NCI-H1694 (cell line): ENCODE measurements around the gene SOCS4.
"Not testable (repeated sequence)": the region's sequence is repeated elsewhere in the genome, so short reads cannot be mapped to it uniquely, and the experiment has no call there.

Experiments
- DNase-seq: peaks from one replicate; lab custom pipeline; 2025; lab: John Stamatoyannopoulos, UW

Gene SOCS4, protein sequence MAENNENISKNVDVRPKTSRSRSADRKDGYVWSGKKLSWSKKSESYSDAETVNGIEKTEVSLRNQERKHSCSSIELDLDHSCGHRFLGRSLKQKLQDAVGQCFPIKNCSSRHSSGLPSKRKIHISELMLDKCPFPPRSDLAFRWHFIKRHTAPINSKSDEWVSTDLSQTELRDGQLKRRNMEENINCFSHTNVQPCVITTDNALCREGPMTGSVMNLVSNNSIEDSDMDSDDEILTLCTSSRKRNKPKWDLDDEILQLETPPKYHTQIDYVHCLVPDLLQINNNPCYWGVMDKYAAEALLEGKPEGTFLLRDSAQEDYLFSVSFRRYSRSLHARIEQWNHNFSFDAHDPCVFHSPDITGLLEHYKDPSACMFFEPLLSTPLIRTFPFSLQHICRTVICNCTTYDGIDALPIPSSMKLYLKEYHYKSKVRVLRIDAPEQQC

DNA sequence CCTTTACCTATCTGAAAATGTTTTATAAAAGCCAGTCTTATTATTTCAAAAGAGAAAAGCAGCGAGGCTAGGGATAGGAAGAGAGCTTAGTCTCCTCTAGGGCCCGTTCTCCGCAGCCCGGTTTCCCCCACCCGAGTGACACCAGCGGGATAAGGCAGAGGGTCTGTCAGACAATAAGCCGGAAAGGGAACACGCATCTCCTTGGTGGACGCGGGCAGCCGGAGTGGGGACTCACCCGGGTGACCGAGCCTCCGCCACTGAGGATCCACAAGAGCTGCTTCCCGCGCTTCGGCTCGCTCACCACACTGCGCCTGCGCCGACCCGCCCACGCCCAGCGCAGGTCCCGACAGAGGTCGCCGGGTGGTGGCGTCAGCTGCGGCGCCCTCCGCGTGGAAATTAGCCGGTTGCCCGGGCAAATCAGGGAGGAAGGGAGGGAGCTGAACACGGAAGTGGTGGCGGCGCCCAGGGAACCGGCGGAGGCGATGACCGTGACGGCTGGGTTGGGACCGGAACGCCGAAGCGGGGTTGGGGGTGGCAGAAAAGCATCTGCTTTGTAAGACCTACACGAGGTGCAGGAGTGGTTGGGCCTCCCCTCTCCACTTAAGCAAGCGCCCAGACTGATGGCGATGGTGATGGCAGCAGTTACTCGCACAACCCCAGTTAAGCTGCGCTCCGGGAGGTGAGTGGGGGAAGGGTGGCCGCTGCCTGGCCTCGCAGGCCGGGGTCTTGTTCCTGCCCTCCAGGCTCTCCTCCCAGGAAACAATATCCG lies at the start of gene SOCS4, which contains the start of gene WDHD1:
Gene SOCS4, plus strand, starts transcription at position 444 of the 769 bp plus-strand sequence. CDS start 15,806 bp downstream, outside the sequence.
Gene WDHD1, minus strand, starts transcription at position 307 of the 769 bp plus-strand sequence. CDS start 312 bp downstream, outside the sequence.
- peak; percentile 86 for DNase-seq

DNA sequence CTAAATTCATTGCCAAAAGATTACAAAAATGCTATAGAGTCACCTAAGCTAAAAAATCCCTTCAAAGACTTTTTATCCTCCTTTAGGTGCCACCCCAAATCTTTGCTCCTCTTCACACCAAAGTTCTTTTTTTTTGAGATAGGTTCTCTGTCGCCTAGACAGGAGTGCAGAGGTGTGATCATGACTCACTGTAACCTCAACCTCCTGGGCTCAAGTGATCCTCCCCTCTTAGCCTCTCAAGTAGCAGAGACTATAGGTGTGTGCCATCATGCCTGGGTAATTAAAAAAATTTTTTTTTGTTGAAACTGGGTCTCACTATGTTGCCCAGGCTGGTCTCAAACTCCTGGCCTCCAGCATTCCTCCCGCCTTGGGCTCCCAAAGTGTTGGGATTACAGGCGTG lies 48.0 kb upstream of the SOCS4 start:
- DNase-seq = no peak

DNA sequence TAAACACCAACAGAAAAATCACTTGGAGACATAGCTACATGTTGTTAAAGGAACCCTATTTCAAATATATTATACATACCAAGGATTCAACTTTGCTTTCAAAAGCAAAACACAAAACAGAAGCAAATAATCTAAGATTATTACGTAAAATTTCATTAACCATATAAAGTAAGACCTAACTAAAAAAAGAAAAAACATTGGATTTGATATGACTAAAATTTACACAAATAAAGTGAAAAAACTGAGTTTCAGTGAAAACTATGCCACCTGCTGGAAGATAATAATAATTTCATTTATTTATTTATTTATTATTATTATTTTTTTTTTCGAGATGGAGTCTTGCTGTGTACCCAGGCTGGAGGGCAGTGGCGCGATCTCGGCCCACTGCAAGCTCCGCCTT lies 45.3 kb upstream of the SOCS4 start:
- DNase-seq = no peak

DNA sequence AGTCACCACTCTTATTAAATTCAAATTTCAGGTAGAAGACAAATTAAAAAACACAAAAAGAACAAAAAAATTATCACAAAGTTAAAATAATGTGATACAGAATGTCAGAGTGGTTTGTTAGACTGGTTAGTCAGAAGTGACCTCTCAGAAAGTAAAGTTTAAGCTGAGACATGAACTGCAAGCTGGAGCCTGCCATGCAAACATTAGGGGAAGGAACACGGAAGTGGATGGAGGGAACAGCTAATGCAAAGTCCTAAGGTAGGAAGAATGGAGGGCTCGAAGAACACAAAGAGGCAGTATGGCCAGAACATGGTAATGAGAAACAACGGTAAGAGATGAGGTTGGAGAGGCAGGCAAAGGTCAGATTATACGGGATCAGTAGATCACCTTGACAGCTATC lies 41.9 kb upstream of the SOCS4 start:
- DNase-seq = no peak

DNA sequence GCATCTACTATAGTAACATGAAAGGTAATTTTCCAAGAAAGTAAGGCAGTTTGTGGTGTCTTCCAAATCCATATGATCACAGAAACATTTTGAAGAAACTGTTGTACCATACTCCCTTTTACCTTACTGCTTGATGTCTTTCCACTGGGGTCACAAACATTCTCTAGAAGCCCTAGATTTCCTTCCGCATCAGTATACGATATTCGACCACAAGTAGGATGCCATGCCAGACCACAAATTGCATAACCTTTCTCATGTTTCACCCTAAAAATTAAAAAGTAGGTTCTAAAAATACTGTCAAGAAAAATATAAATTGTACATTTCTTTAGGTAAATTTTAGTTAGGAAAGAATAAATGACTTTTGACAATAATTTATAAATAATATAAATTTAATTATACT lies 26.7 kb upstream of the SOCS4 start:
- DNase-seq = no peak

DNA sequence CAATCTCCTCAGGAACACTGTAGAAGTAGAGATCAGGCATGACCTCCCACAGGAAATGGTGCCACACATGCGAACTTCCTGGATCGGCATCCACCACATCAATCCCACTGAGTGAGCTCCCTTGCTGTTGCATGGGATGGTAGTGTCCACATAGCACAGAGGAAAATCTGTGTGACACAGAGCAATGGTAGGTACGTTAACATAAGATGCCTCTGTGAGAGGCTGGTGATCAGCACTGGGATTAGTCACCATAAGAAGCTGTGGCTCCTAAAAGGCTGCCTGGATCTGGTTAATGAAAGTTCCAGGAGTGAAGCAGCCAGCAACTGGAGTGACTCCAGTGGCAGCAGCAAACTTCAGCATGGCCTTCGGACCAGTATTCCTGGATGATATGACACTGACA lies 22.0 kb upstream of the SOCS4 start:
- no peak for DNase-seq

DNA sequence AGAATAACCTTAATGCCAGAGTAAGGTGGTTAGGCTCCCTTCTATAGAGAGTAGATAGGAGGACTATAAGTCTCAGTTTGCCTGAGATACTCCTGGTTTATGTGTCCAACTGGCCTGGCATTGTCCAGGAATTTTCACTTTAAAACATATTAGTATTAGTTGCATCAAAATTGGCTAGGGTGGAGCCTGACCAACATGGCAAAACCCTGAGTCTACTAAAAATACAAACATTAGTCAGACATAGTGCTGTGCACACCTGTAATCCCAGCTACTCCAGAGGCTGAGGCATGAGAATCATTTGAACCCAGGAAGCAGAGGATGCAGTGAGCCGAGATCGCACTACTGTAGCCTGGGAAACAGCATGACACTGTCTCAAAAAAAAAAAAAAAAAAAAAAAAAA lies 12.0 kb upstream of the SOCS4 start:
- DNase-seq = no peak

DNA sequence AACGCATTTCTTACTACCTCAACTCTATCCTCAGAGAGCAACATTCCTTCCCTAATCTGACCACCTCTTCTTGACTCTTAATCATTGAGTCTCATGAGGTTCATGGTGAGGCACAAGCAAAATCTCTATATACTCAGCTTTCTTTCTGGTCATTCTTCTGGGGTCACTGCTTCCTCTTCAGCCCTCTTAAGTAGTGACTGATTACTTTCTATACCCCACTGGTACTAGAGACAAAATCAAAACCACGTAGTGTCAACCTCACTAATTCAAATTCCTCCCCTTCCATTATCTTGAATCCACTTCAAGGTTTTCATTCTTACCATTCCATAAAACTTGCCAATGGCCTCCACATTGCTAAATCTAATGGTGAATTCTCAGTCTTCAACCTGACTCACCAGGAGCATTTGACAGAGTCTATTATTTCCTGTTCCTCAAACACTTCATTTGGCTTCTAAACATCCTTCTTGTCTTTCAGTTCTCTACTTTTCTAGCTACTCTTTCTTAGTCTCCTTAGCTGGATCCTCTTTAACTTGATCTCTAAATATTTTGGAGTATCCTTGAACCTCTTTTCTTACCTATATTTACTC lies 7.0 kb upstream of the SOCS4 start:
- DNase-seq = no peak

DNA sequence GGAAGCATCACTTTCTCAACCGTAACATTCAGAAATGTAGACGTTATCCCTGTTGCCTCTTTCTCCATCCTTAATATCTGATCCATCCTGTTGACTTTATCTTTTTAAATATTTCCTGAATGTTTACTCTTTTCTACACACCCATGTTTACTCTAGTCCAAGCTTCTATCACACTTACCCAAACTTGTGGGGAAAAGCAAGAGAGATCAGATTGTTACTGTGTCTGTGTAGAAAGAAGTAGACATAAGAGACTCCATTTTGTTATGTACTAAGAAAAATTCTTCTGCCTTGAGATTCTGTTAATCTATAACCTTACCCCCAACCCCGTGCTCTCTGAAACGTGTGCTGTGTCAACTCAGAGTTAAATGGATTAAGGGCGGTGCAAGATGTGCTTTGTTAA lies 2.7 kb upstream of the SOCS4 start:
- DNase-seq = not testable (repeated sequence)

DNA sequence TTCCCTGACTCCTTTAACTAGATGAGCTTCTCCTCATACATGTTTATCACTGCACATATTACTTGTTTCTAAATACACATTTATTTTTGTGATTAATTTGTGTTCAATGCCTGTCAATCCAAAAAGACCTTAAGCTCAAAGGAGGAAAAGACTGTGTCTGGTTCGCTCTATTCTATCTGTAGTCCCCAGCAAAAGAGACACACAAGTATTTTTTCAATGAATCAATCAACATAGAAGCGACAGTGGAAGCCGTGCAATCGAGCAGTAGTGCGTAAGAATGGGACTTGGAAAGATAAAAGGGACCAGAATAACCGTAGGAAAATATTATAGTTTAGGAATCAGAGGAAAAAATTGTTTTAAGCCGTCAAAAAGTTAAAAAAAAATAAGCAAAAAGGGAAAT lies 1.1 kb upstream of the SOCS4 start:
- no peak for DNase-seq

DNA sequence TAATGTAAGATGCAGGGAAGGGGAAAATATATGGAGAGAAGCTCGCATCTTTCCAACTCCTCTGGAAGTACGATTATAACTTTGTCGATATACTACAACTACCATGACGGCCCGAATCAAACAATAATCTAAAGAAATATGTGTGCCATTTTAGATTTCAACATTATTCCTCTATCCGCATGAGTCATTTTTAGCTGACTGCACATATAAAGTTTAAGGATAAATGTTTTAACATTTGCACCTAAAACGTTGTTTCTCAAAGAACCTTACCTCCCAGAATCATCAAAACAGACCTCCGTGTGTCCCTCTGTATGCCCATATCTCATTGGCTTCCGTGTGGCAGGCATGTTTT lies 619 bp upstream of the SOCS4 start:
- DNase-seq = no peak

DNA sequence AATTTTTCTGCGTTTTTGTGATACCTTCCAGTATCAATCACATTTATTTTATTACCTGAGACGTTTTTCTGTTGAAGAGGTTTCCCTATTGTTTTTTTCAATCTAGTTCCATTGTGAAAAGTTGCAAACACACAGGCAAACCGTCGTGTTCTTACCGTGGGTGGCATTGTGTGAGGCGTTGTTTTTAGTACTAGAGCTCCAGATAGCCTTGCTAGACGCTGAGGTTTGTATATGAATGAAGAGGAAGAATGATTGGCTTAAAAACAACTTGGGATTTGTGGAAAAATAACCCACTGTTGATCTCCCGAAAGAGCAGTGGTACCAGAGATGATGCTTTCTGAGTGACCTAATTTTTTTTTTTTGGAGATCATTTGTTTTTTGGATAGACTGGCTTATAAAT lies 1.0 kb downstream of the SOCS4 start:
- DNase-seq = no peak

DNA sequence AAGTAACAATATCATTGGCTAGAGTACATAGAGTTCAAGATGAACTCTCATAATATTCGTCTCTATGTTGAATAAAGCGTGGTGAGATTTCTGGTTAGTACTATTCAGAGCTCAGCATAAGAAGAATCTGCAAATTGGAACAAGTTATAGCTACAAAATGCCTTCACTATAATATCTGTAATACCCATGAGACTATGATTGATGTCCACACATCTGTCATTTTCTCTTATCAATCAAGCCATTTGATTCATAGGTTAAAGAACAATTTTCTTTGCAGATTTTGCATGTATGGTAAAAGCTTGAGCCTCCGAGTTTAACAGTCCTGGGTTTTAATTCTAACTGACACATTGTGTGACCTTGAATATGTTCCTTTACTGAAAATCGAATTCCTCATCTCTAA lies 1.4 kb downstream of the SOCS4 start:
- DNase-seq = no peak

DNA sequence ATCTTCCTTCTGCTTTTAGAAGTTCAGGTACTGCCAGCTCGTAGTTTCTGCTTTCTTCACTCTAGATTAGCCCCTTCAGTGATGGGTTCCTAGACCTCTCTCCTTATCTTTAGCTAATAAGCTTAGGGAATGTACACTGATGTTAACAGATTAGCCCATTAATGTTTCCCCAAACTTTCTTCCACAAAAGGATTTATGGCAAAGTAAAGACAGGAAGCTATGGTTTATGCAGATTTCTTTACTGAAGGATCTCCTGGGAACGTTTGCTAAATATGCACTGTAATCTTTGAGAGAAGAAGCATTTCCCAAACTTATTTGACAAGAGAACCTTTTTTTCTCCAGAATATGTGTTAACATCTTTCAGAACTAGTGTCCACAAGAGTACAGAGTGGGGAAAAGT lies 4.2 kb downstream of the SOCS4 start:
- DNase-seq = no peak

DNA sequence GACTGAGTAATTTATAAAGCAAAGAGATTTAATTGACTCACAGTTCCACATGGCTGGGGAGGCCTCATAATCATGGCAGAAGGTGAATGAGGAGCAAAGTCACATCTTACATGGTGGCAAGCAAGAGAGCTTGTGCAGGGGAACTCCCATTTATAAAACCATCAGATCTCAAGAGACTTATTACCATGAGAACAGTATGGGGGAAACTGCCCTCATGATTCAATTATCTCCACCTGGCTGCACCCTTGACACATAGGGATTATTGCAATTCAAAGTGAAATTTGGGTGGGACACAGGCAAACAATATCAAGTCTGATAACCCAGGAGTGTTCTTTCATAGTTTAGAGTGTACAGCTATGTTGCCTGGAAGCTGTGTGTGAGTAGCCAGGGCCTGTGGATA lies 11.0 kb downstream of the SOCS4 start:
- DNase-seq = not testable (repeated sequence)

DNA sequence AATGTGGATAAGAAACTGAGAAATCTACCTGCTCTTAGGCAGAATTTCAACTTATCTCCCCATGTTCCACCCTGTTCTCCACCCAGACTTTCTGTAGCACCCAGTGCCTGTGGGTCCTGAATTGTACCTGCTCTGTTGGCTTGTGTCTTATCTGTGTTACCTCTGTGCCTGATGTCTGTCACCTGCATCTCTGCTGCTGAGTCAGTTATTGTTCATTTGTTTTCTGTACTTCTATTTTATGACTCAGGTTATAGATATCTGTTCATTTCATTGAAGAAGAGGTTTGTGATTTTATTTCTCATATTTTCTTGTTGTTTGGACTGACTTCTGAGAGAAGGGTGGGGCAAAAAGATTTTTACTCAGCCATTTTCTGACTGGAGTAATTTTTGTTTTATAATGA lies 11.7 kb downstream of the SOCS4 start:
- DNase-seq = no peak

DNA sequence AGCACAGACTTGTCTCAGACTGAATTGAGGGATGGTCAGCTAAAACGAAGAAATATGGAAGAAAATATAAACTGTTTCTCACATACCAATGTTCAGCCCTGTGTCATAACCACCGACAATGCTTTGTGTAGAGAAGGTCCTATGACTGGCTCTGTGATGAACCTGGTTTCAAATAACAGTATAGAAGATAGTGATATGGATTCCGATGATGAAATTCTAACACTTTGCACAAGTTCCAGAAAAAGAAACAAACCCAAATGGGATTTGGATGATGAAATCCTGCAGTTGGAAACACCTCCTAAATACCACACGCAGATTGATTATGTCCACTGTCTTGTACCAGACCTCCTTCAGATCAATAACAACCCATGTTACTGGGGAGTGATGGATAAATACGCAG lies 16.5 kb downstream of the SOCS4 start:
- DNase-seq = no peak

DNA sequence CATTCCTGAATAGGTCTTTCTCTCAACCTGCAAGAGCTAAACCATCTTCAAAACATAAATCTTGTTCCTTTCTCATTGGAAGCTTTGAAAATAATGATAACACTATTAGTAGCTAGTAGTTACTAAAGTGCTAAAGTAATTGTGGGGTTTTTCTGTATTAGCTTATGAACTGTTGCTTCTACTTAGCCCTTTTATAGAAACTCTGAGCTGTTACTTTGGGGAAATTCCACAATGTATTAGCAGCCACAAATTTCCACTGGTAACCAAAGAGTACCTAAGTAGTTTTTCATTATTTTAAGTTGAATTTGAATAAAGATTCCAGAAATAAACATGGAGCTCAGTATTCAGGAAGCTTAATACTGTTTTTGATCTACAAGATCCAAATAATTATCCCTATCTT lies 18.1 kb downstream of the SOCS4 start:
- DNase-seq = no peak

DNA sequence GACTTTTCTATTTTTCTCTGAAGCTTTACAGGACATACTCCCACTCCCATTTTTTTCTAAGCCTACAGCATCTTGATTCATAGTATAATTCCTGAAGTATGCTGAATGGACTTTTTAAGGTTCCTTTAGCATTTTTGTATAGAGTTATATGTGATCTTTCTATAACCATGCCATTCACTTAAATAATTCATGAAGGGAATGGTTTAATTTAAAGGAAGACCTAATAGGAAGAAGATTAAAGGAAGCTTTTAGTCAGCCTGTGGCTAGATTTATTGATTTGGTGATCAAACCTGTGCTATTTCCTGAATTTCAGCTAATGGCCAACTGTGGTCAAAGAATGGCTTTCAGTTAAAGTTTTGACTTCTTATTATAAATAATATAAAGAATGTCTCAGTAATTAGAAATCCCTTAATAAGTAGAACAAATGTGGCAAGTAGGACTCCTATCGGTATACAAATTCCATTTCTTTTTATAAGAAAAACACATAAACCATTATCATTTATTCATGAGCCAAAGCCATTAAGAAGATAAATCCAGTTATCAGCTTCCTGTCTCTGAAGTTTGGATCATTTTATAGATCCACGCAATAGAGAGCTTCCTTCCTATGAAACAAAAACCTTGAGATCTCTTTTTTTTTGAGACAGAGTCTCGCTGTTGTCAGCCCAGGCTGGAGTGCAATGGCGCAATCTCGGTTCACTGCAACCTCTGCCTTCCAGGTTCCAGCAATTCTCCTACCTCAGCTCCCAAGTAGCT lies 20.4 kb downstream of the SOCS4 start:
- DNase-seq = no peak

DNA sequence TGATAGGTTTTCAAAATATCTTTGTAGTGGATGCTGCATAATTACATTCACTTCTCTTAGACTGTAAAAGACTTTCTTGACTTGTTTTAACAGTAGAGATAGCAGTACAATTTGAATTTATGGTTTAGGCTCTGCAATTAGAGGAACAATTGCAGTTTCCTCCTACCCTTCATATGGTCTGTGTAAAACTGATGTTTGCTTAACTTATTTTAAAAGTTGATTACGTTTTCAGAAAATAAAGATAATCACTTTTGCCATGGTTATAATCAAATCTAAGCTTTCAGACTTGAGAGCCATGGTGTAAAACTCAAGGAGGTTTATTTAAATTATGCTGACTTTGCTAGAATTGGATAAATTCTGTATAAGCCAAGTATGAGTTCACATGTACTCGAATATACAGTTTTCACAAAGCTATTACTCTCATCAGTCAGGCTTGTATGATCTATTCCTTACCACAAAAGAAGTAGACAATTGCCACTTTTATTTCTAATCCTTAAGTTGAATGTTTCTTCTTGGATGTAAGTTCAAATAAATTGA lies 21.9 kb downstream of the SOCS4 start:
- no peak for DNase-seq

DNA sequence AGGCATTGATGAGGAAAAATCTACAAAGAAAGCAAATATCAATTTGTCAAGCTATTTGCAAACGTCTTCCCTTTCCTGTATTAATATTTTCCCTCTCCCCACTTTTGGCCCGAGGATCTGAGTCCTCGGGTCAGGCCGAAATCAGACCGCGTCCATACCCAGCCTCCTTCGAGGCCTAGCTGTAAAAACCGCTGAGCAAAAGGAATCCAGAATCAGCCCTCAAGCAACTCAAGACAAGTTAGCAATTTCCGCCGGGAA lies 24.1 kb downstream of the SOCS4 start:
- no peak for DNase-seq
